Gastrocnemius medialis (tissue), 4 donors: ENCODE data around the gene KCNJ10. TPM values are rescaled to one million over a fixed set of nuclear protein-coding genes. Genes with fewer than 3 reads are reported as not detected.

Experiments used
- ATAC-seq, 2 donors: fragments of 150-250 bp; one replicate each; pipeline ENCODE4 v1.9.1; 2016
- DNase-seq, 2 donors: peaks; one replicate each; pipeline ENCODE4 v3.0.0-alpha.2; 2019
- H3K27ac ChIP-seq, 4 donors: fragments of 200-600 bp; sonication (generic); 1 replicate in 1 of 4; 2 replicates in 3 of 4; pipeline ENCODE4 v1.5.1; 2016 to 2018; ENCODE audit warnings: mild to moderate bottlenecking in 2 of 4, moderate library complexity in 1 of 4
- H3K27me3 ChIP-seq, 3 donors: fragments of 200-600 bp; sonication (generic) in 2 of 3; 1 replicate in 1 of 3; 2 replicates in 2 of 3; pipeline versions ENCODE4 v1.5.1 to v1.6.0; 2016 to 2019; ENCODE audit warnings: mild to moderate bottlenecking in 1 of 3, moderate library complexity in 1 of 3
- H3K36me3 ChIP-seq, 2 donors: fragments of 200-600 bp; sonication (generic) in 1 of 2; one replicate each; pipeline ENCODE4 v1.5.1; 2017 to 2018
- H3K4me1 ChIP-seq, 2 donors: fragments of 200-600 bp; sonication (generic) in 1 of 2; one replicate each; pipeline ENCODE4 v1.5.1; 2016 to 2017; ENCODE audit warnings: mild to moderate bottlenecking in 2 of 2
- H3K4me3 ChIP-seq, 4 donors: fragments of 200-600 bp; sonication (generic) in 3 of 4; 1 replicate in 1 of 4; 2 replicates in 3 of 4; pipeline ENCODE4 v1.5.1; 2016 to 2019; ENCODE audit warnings: mild to moderate bottlenecking in 2 of 4
- H3K9me3 ChIP-seq, 3 donors: fragments of 200-600 bp; sonication (generic) in 2 of 3; 1 replicate in 1 of 3; 2 replicates in 2 of 3; pipeline ENCODE4 v1.5.1; 2016 to 2019
- POLR2A ChIP-seq, 2 donors: fragments of 450-650 bp; IDR thresholded peaks; one replicate each; pipeline ENCODE4 v1.6.1; 2017; ENCODE audit warnings: antibody characterized with exemption in 2 of 2, mild to moderate bottlenecking in 2 of 2, moderate library complexity in 2 of 2
- in situ Hi-C, 4 donors: fragments of 200-750 bp; cut with MboI; loops; one replicate each; pipeline versions ENCODE4 v1.15.0 to v1.8.0; 2017; ENCODE audit warnings: low sequenced_read_pairs in 4 of 4
- intact Hi-C: fragments of 100-400 bp; cut with DNase I; formaldehyde crosslinking; loops from one replicate; pipeline ENCODE4 v1.15.1; 2023; ENCODE audit warnings: low total_unique reads
- total RNA-seq, 4 donors: library from RNA; depleted of rRNA; stranded (reverse); fragments of >200 nt; gene quantifications; one replicate each; pipeline versions ENCODE4 v1.1.0 to v1.2.3, GENCODE V29; 2016
- TF ChIP-seq, protein P1 (sequence below), 5 experiments: fragments of 450-650 bp in 3 of 5; fragments of 200-600 bp in 2 of 5; sonication (generic) in 2 of 5; IDR thresholded peaks in 4 of 5; conservative IDR thresholded peaks in 1 of 5; 1 replicate in 4 of 5; 2 replicates in 1 of 5; pipeline ENCODE4 v1.5.1; 2016 to 2019; ENCODE audit warnings: antibody characterized with exemption in 5 of 5, mild to moderate bottlenecking in 3 of 5, moderate library complexity in 3 of 5

The KCNJ10 gene
- total RNA-seq, 4 donors from 2014 or later: not detected

DNA sequence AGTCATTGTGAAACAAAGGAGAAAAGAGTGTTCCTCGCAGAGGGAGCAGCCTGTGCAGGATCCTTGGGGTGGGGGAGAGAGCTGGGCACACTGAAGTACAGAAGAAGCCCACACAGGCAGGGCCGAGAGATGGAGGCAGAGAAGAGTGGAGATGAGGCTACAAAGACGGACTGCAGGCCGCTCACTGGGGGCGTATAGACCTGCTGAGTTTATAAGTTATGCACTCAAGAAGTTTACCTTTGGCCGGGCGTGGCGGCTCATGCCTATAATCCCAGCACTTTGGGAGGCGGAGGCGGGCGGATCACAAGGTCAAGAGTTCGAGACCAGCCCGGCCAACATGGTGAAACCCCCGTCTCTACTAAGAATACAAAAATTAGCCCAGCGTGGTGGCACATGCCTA is 108.3 kb downstream of the KCNJ10 start:
- no peak overlapping the region for H3K4me3 ChIP-seq
- intact Hi-C loops: no loop called here
- DNase-seq: no peak
- H3K4me1 ChIP-seq: no peaks in the 10 kb centered on the region
- in situ Hi-C loops: no loop called here
- no peak for ATAC-seq
- no peak overlapping the region for H3K27ac ChIP-seq
- no peaks in the 10 kb centered on the region for H3K9me3 ChIP-seq
- peaks cover 0 to 2% (median 0%) of the 10 kb centered on the region in 3 donors for H3K27me3 ChIP-seq
- no peaks in the 10 kb centered on the region for H3K36me3 ChIP-seq
- TF ChIP-seq POLR2A (IDR thresholded peaks at IDR 0.05): no peak
- TF ChIP-seq, protein P1, sequence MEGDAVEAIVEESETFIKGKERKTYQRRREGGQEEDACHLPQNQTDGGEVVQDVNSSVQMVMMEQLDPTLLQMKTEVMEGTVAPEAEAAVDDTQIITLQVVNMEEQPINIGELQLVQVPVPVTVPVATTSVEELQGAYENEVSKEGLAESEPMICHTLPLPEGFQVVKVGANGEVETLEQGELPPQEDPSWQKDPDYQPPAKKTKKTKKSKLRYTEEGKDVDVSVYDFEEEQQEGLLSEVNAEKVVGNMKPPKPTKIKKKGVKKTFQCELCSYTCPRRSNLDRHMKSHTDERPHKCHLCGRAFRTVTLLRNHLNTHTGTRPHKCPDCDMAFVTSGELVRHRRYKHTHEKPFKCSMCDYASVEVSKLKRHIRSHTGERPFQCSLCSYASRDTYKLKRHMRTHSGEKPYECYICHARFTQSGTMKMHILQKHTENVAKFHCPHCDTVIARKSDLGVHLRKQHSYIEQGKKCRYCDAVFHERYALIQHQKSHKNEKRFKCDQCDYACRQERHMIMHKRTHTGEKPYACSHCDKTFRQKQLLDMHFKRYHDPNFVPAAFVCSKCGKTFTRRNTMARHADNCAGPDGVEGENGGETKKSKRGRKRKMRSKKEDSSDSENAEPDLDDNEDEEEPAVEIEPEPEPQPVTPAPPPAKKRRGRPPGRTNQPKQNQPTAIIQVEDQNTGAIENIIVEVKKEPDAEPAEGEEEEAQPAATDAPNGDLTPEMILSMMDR (IDR thresholded peaks at IDR 0.05 in 4 of 5, conservative IDR thresholded peaks at IDR 0.05 in 1 of 5): no peak

- TF ChIP-seq, protein P1 (IDR thresholded peaks at IDR 0.05 in 4 of 5, conservative IDR thresholded peaks at IDR 0.05 in 1 of 5): no peak
- TF ChIP-seq POLR2A (IDR thresholded peaks at IDR 0.05): no peak
- Histone ChIP-seq H3K4me3 (no peak overlapping the region), H3K36me3 (no peaks in the 10 kb centered on the region), H3K27ac (no peak overlapping the region), H3K4me1 (no peaks in the 10 kb centered on the region), H3K27me3 (peaks cover 0 to 2% (median 0%) of the 10 kb centered on the region in 3 donors), H3K9me3 (no peaks in the 10 kb centered on the region)
- intact Hi-C loops (no loop called here), in situ Hi-C loops (no loop called here)
- DNase-seq: peak in 1 of 2 donors; percentile 54
- ATAC-seq: peak; percentile 47 to 75
Observed at GRCh38 chr1:159960721-159961381, 109.1 kb downstream of the KCNJ10 start.

- no peak for TF ChIP-seq POLR2A (IDR thresholded peaks at IDR 0.05)
- TF ChIP-seq, protein P1 (IDR thresholded peaks at IDR 0.05 in 4 of 5, conservative IDR thresholded peaks at IDR 0.05 in 1 of 5): no peak
- ATAC-seq: no peak
- Histone ChIP-seq H3K36me3 (no peaks in the 10 kb centered on the region), H3K27ac (no peak overlapping the region), H3K4me3 (no peak overlapping the region), H3K4me1 (no peaks in the 10 kb centered on the region), H3K9me3 (no peaks in the 10 kb centered on the region), H3K27me3 (no peaks in the 10 kb centered on the region)
- intact Hi-C loops: no loop called here
- in situ Hi-C loops: no loop called here
- DNase-seq: no peak
Observed at GRCh38 chr1:159959451-159959850, 110.5 kb downstream of the KCNJ10 start.

DNA sequence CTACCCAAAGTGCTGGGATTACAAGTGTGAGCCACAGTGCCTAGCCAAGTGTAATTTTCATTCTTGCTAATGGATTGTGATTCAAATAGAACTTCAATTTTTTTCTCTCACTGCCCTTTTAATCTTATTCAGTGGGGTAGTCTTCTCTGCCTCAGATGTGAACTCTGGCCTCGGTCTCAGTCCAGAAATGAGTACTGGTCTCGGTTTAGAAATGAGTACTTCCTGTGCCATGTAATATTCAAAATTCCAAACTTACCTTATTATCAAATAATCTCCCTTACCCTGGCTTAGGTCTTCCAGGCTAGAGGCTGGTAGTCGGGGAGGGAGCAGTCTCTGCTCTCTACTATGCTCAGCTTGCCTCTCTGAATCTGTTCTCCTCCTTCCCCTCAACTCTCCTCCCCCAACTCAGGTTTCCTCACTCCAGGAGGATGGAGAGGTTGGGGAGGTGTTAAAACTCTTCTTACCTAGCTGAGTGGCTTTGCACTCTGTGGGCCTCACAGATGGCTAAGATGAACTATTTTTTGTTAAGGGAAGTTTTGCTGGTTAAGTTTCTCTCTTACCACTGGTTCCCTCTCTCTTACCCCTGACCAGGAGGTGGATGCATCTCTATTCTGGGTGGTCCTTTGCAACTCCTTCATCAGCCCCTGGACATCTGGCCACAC is 111.1 kb downstream of the KCNJ10 start:
- in situ Hi-C loops (no loop called here), intact Hi-C loops (no loop called here)
- DNase-seq: no peak
- Histone ChIP-seq H3K9me3 (no peaks in the 10 kb centered on the region), H3K27ac (no peak overlapping the region), H3K4me1 (no peaks in the 10 kb centered on the region), H3K4me3 (no peak overlapping the region), H3K36me3 (no peaks in the 10 kb centered on the region), H3K27me3 (peaks cover 0 to 1% (median 0%) of the 10 kb centered on the region in 3 donors)
- no peak for ATAC-seq
- TF ChIP-seq, protein P1 (IDR thresholded peaks at IDR 0.05 in 4 of 5, conservative IDR thresholded peaks at IDR 0.05 in 1 of 5): no peak
- no peak for TF ChIP-seq POLR2A (IDR thresholded peaks at IDR 0.05)
